NCI-H526 (cell line): ENCODE results near the gene PTPN14.

Experiments used
- DNase-seq, 2 experiments: peaks; one replicate each; lab custom pipeline; 2025; lab: John Stamatoyannopoulos, UW

Gene PTPN14

GRCh38 chr1:214476229-214476985 lies 75.0 kb downstream of the PTPN14 start:
- DNase-seq, result no peak

- no peak for DNase-seq
These were observed 75.7 kb downstream of the PTPN14 start for GRCh38 chr1:214475746-214476145.

DNA sequence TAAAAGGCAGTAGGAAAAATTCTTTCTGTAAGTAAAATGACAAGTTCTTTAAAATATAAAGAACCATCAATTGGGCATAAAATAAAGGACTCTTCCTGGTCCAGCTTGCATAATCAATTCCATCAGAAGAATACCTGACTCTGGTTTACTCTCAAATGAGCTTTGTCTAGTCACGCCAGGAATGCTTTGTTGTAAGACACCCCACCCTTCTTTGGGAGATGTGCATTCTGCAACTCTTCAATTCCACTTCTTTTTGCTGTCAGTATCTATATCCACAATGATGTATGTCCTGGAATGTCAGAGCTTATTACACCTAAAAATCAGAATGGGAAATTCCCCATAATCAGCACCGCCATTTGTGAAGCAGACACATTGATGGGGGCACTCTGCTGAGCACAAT lies 76.1 kb downstream of the PTPN14 start:
- DNase-seq, result no peak

DNA sequence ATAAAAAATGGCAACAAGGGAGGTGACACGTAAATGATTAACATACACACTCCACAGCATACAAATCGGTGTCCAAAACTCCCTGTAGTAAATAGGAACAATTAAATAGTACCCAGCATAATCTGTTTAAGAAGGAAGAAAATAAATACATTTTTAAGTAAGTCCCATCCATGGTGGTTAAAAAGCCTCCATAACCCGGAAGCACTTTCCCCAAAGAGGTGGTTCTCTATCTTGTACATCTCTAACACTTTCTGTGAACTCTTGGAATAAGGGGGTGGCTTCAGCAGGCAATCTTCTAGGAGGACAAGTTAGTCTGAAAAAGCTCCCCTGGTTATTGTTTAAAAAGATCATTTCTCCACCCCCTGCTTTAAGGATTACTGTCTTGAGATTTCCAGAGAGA lies 76.9 kb downstream of the PTPN14 start:
- no peak for DNase-seq

- no peak for DNase-seq
These were observed 77.5 kb downstream of the PTPN14 start for GRCh38 chr1:214473862-214474261.

GRCh38 chr1:214473387-214473786 lies 78.0 kb downstream of the PTPN14 start:
- DNase-seq, result no peak

GRCh38 chr1:214472364-214472763 lies 79.0 kb downstream of the PTPN14 start:
- DNase-seq, result no peak

DNA sequence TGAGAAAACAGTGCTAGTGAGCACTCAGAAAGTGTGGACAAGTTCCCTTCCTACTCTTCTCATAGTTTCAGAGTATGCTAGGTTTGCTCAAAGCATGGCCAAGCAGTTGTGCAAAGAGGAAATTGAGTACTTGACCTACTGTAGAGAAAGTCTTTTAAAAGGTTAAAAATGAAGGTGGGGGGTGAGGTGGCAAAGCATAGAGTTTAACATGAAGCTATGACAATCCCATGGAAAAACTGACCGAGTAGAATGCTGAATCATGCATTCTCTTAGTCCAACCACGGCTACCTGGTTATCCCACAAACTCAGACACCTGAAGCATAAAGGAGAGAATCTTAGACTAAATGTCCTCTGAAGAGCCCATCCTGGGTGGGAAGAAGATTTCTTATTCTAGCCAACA lies 79.9 kb downstream of the PTPN14 start:
- DNase-seq, result no peak

GRCh38 chr1:214470132-214470531 lies 81.3 kb downstream of the PTPN14 start:
- DNase-seq, result no peak

GRCh38 chr1:214469290-214469689 lies 82.1 kb downstream of the PTPN14 start:
- DNase-seq, result no peak

GRCh38 chr1:214467078-214467585 lies 84.3 kb downstream of the PTPN14 start:
- peak in 1 of 2 experiments; percentile 14 for DNase-seq

- DNase-seq, result no peak
These were observed 84.9 kb downstream of the PTPN14 start for GRCh38 chr1:214466403-214467077.

GRCh38 chr1:214464445-214465287 lies 86.7 kb downstream of the PTPN14 start:
- DNase-seq, result no peak

GRCh38 chr1:214463596-214463995 lies 87.8 kb downstream of the PTPN14 start:
- no peak for DNase-seq

GRCh38 chr1:214462882-214463281 lies 88.5 kb downstream of the PTPN14 start:
- DNase-seq, result no peak

- DNase-seq, result no peak
These were observed 90.1 kb downstream of the PTPN14 start for GRCh38 chr1:214461305-214461704.

GRCh38 chr1:214460304-214460916 lies 91.0 kb downstream of the PTPN14 start:
- no peak for DNase-seq

- no peak for DNase-seq
These were observed 91.5 kb downstream of the PTPN14 start for GRCh38 chr1:214459895-214460294.

GRCh38 chr1:214458541-214458940 lies 92.9 kb downstream of the PTPN14 start:
- DNase-seq, result no peak

DNA sequence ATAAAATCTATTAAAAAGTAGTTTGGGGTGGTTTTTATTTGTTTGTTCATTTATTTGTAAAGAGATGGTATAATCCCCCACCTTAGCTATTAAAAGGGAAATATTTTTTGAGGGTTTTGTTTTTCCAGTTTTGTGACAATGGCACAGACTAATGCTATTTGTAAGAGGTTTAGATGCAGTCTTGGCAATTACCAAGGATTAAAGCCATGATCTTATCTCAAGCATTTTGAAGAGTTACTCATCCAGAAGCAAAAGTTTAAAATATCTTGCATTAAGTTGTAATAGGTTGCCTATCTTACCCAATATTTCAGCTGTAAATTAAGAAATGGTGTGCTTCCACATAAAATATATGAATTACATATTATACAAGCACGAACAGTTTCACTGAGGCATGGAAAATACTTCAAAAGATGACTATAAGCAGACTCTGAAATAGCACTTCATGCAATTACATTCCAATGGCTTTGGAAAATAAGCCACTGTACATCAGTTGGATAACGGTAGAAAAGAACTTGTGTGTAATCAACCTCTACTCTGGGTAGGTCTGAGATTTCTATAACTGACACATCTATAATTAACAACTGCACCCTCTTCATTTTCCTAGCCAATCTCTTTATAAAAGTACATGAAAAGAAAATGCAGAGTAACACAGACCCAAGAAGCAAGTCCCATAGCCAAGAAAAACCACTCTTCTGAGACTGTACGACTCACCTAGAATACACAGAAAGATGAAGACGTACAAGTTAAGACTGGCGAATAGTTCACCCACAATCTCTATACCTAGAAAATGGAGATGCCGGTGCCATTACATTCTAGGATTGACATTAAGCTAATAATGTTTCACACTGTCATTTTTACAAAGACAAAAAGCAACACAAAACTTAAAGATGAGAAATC lies 95.2 kb downstream of the PTPN14 start:
- DNase-seq, result no peak

GRCh38 chr1:214455479-214455878 lies 95.9 kb downstream of the PTPN14 start:
- DNase-seq, result no peak
